Measurements from ENCODE around the gene ALDH7A1.
"Not testable (repeated sequence)": the region's sequence is repeated elsewhere in the genome, so short reads cannot be mapped to it uniquely, and the experiment has no call there.

Gene ALDH7A1

GRCh38 chr5:126617603-126618002, 22.6 kb upstream of the ALDH7A1 start:
- H3K27me3 ChIP-seq (ENCODE audit: control insufficient read depth in 1 of 2, insufficient read depth in 2 of 2, low read length in 2 of 2); H3K27ac ChIP-seq (ENCODE audit: low read depth, low read length); H3K9ac ChIP-seq (ENCODE audit: low read depth in 1 of 2, low read length in 2 of 2); H3K4me1 ChIP-seq (ENCODE audit: control insufficient read depth in 1 of 2, insufficient read depth in 2 of 2, low read length in 2 of 2); H3K4me3 ChIP-seq (ENCODE audit: low read depth in 1 of 2, low read length in 2 of 2); H3K9me3 ChIP-seq (ENCODE audit: control insufficient read depth in 1 of 2, low read length in 2 of 2): not testable (repeated sequence)
- H3K36me3 ChIP-seq (ENCODE audit: control insufficient read depth in 1 of 2, insufficient read depth in 2 of 2, low read length in 2 of 2): peaks cover 8 to 46% of the 10 kb centered on the region in 2 donors

DNA sequence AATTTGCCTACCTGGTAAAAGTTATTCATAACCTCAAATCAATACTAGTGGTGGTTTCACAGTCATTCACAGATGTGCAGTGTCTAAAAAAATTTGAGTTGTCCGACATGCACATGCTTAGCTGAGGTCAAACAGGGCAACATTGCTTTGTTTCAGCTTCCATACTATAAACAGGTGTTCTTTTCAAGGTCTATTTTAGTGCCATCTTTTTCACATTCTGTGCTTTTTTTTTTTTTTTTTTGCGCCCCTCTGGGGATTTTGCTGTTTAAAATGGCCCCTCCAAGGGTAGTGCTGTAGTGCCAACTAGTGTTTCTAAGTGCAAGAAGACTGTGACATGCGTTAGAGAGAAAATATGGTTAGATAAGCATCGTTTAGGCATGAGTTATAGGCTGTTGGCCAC, 20.3 kb upstream of the ALDH7A1 start:
- peaks cover 9 to 50% of the 10 kb centered on the region in 2 donors for H3K36me3 ChIP-seq (ENCODE audit: control insufficient read depth in 1 of 2, insufficient read depth in 2 of 2, low read length in 2 of 2)
- no peak overlapping the region for H3K4me3 ChIP-seq (ENCODE audit: low read depth in 1 of 2, low read length in 2 of 2)
- H3K9me3 ChIP-seq (ENCODE audit: control insufficient read depth in 1 of 2, low read length in 2 of 2): no peaks in the 10 kb centered on the region
- H3K9ac ChIP-seq (ENCODE audit: low read depth in 1 of 2, low read length in 2 of 2): no peak overlapping the region
- no peaks in the 10 kb centered on the region for H3K4me1 ChIP-seq (ENCODE audit: control insufficient read depth in 1 of 2, insufficient read depth in 2 of 2, low read length in 2 of 2)
- H3K27me3 ChIP-seq (ENCODE audit: control insufficient read depth in 1 of 2, insufficient read depth in 2 of 2, low read length in 2 of 2): no peaks in the 10 kb centered on the region
- no peak overlapping the region for H3K27ac ChIP-seq (ENCODE audit: low read depth, low read length)

DNA sequence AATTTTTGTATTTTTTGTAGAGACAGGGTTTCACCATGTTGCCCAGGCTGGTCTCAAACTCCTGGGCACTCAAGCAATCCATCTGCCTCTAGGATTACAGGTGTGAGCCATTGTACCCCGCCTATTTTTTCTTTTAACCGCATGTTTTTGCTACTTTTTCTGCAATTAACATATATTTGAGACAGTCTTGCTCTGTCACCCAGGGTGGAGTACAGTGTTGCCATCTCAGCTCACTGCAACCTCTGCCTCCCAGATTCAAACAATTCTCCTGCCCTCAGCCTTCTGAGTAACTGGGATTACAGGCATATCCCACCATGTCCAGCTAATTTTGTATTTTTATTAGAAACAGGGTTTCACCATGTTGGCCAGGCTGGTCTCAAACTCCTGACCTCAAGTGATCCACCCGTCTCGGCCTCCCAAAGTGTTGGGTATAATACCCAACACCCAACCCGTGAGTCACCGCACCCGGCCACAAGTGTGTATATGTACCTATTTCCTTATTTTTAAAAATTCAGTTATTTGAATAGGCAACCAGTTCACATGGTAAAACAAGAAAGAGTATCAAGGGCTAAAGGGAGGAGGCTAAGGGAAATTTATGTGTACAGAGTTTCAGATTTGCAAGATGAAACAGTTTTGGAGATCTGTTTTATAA, 19.0 kb upstream of the ALDH7A1 start:
- Histone ChIP-seq H3K27me3 (ENCODE audit: control insufficient read depth in 1 of 2, insufficient read depth in 2 of 2, low read length in 2 of 2) (no peaks in the 10 kb centered on the region), H3K36me3 (ENCODE audit: control insufficient read depth in 1 of 2, insufficient read depth in 2 of 2, low read length in 2 of 2) (peaks cover 4 to 58% of the 10 kb centered on the region in 2 donors), H3K4me3 (ENCODE audit: low read depth in 1 of 2, low read length in 2 of 2) (no peak overlapping the region), H3K4me1 (ENCODE audit: control insufficient read depth in 1 of 2, insufficient read depth in 2 of 2, low read length in 2 of 2) (no peaks in the 10 kb centered on the region), H3K27ac (ENCODE audit: low read depth, low read length) (no peak overlapping the region), H3K9ac (ENCODE audit: low read depth in 1 of 2, low read length in 2 of 2) (no peak overlapping the region), H3K9me3 (ENCODE audit: control insufficient read depth in 1 of 2, low read length in 2 of 2) (no peaks in the 10 kb centered on the region)

DNA sequence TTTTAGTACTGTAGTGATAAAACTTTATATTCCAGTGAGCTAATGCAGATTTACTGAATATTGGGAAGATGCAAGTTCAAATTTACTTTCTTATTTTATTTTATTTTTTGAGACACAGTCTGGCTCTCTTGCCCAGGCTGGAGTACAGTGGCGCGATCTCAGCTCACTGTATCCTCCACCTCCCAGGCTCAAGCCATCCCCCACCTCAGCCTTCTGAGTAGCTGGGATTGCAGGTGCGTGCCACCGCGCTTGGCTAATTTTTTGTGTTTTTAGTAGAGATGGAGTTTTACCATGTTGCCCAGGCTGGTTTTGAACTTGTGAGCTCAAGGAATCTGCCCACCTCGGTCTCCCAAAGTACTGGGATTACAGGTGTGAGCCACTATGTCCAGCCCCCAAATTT, 15.6 kb upstream of the ALDH7A1 start:
- Histone ChIP-seq H3K27me3 (ENCODE audit: control insufficient read depth in 1 of 2, insufficient read depth in 2 of 2, low read length in 2 of 2) (no peaks in the 10 kb centered on the region), H3K9ac (ENCODE audit: low read depth in 1 of 2, low read length in 2 of 2) (no peak overlapping the region), H3K4me3 (ENCODE audit: low read depth in 1 of 2, low read length in 2 of 2) (no peak overlapping the region), H3K27ac (ENCODE audit: low read depth, low read length) (no peak overlapping the region), H3K36me3 (ENCODE audit: control insufficient read depth in 1 of 2, insufficient read depth in 2 of 2, low read length in 2 of 2) (peaks cover 4 to 57% of the 10 kb centered on the region in 2 donors), H3K4me1 (ENCODE audit: control insufficient read depth in 1 of 2, insufficient read depth in 2 of 2, low read length in 2 of 2) (peaks cover 0 to 3% of the 10 kb centered on the region in 2 donors), H3K9me3 (ENCODE audit: control insufficient read depth in 1 of 2, low read length in 2 of 2) (no peaks in the 10 kb centered on the region)

GRCh38 chr5:126610160-126610559, 15.1 kb upstream of the ALDH7A1 start:
- H3K27ac ChIP-seq (ENCODE audit: low read depth, low read length): no peak overlapping the region
- H3K27me3 ChIP-seq (ENCODE audit: control insufficient read depth in 1 of 2, insufficient read depth in 2 of 2, low read length in 2 of 2): no peaks in the 10 kb centered on the region
- peaks cover 4 to 59% of the 10 kb centered on the region in 2 donors for H3K36me3 ChIP-seq (ENCODE audit: control insufficient read depth in 1 of 2, insufficient read depth in 2 of 2, low read length in 2 of 2)
- no peak overlapping the region for H3K4me3 ChIP-seq (ENCODE audit: low read depth in 1 of 2, low read length in 2 of 2)
- no peak overlapping the region for H3K9ac ChIP-seq (ENCODE audit: low read depth in 1 of 2, low read length in 2 of 2)
- peaks cover 0 to 7% of the 10 kb centered on the region in 2 donors for H3K4me1 ChIP-seq (ENCODE audit: control insufficient read depth in 1 of 2, insufficient read depth in 2 of 2, low read length in 2 of 2)
- H3K9me3 ChIP-seq (ENCODE audit: control insufficient read depth in 1 of 2, low read length in 2 of 2): no peaks in the 10 kb centered on the region

GRCh38 chr5:126605525-126605924, 10.5 kb upstream of the ALDH7A1 start:
- Histone ChIP-seq H3K4me1 (ENCODE audit: control insufficient read depth in 1 of 2, insufficient read depth in 2 of 2, low read length in 2 of 2) (peaks cover 9 to 20% of the 10 kb centered on the region in 2 donors), H3K4me3 (ENCODE audit: low read depth in 1 of 2, low read length in 2 of 2) (no peak overlapping the region), H3K27ac (ENCODE audit: low read depth, low read length) (no peak overlapping the region), H3K27me3 (ENCODE audit: control insufficient read depth in 1 of 2, insufficient read depth in 2 of 2, low read length in 2 of 2) (no peaks in the 10 kb centered on the region), H3K9ac (ENCODE audit: low read depth in 1 of 2, low read length in 2 of 2) (no peak overlapping the region), H3K9me3 (ENCODE audit: control insufficient read depth in 1 of 2, low read length in 2 of 2) (no peaks in the 10 kb centered on the region), H3K36me3 (ENCODE audit: control insufficient read depth in 1 of 2, insufficient read depth in 2 of 2, low read length in 2 of 2) (peaks cover 0 to 50% of the 10 kb centered on the region in 2 donors)

- Histone ChIP-seq H3K9ac (ENCODE audit: low read depth in 1 of 2, low read length in 2 of 2) (no peak overlapping the region), H3K27me3 (ENCODE audit: control insufficient read depth in 1 of 2, insufficient read depth in 2 of 2, low read length in 2 of 2) (no peaks in the 10 kb centered on the region), H3K9me3 (ENCODE audit: control insufficient read depth in 1 of 2, low read length in 2 of 2) (no peaks in the 10 kb centered on the region), H3K36me3 (ENCODE audit: control insufficient read depth in 1 of 2, insufficient read depth in 2 of 2, low read length in 2 of 2) (peaks cover 0 to 32% of the 10 kb centered on the region in 2 donors), H3K4me3 (ENCODE audit: low read depth in 1 of 2, low read length in 2 of 2) (no peak overlapping the region), H3K27ac (ENCODE audit: low read depth, low read length) (no peak overlapping the region), H3K4me1 (ENCODE audit: control insufficient read depth in 1 of 2, insufficient read depth in 2 of 2, low read length in 2 of 2) (peaks cover 12 to 20% of the 10 kb centered on the region in 2 donors)
These were observed 8.5 kb upstream of the ALDH7A1 start for GRCh38 chr5:126603402-126603991.

DNA sequence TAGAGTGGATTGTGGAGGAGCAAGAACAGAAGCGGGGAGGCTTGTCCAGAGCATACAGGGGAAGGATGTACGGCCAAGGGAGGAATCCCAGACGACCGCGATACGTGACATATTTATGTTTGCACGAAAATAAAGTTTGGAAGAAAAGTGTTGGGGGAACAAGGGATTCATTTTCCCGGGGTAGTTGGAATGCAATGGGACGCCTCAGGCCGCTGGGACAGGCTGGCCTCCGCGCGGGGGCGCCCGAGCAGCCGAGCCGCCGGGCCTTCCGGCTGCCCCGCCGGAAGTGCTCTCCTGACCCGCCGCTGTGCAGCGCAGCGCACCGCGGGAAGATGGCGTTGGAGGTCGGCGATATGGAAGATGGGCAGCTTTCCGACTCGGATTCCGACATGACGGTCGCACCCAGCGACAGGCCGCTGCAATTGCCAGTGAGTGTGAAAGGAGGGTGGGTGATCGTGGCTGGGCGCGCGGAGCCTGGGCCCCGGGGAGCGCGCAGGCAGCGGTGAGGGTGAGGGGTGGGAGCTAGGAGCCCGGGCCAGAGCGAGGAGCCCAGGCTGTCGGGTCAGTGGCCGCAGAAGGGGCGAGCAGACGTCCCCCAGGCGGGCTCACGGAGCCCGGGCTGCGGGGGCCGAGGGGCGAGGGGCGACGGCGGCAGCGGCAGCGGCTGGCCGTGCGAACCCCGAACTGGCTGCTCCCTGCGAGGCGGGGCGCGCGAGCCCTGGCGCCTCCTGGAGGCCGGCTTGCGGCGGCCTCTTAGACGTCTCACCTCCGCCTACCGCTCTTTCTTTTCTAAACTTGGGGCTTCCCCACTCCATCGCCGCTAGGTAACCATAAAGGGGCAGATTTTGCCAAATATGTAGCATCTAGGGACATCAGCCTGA, 5.9 kb upstream of the ALDH7A1 start, which contains the start of gene PHAX:
Gene PHAX, plus strand, starts transcription at position 317 of the 881 bp plus-strand sequence. Its CDS starts 16 bp downstream, at position 333.
- Histone ChIP-seq H3K36me3 (ENCODE audit: control insufficient read depth in 1 of 2, insufficient read depth in 2 of 2, low read length in 2 of 2) (peaks cover 0 to 21% of the 10 kb centered on the region in 2 donors), H3K9me3 (ENCODE audit: control insufficient read depth in 1 of 2, low read length in 2 of 2) (no peaks in the 10 kb centered on the region), H3K27ac (ENCODE audit: low read depth, low read length) (peak within 1 kb of the TSS; percentile 77), H3K4me1 (ENCODE audit: control insufficient read depth in 1 of 2, insufficient read depth in 2 of 2, low read length in 2 of 2) (peaks cover 12 to 20% of the 10 kb centered on the region in 2 donors), H3K4me3 (ENCODE audit: low read depth in 1 of 2, low read length in 2 of 2) (peak within 1 kb of the TSS; percentile 78 to 97), H3K27me3 (ENCODE audit: control insufficient read depth in 1 of 2, insufficient read depth in 2 of 2, low read length in 2 of 2) (no peaks in the 10 kb centered on the region), H3K9ac (ENCODE audit: low read depth in 1 of 2, low read length in 2 of 2) (peak within 1 kb of the TSS; percentile 53 to 89)

- H3K4me3 ChIP-seq (ENCODE audit: low read depth in 1 of 2, low read length in 2 of 2): peak overlapping the region; percentile 78 to 97
- H3K4me1 ChIP-seq (ENCODE audit: control insufficient read depth in 1 of 2, insufficient read depth in 2 of 2, low read length in 2 of 2): peaks cover 12% of the 10 kb centered on the region in 2 donors
- H3K9ac ChIP-seq (ENCODE audit: low read depth in 1 of 2, low read length in 2 of 2); H3K9me3 ChIP-seq (ENCODE audit: control insufficient read depth in 1 of 2, low read length in 2 of 2); H3K27ac ChIP-seq (ENCODE audit: low read depth, low read length); H3K27me3 ChIP-seq (ENCODE audit: control insufficient read depth in 1 of 2, insufficient read depth in 2 of 2, low read length in 2 of 2): not testable (repeated sequence)
- H3K36me3 ChIP-seq (ENCODE audit: control insufficient read depth in 1 of 2, insufficient read depth in 2 of 2, low read length in 2 of 2): peaks cover 0 to 15% of the 10 kb centered on the region in 2 donors
These were observed 5.1 kb upstream of the ALDH7A1 start for GRCh38 chr5:126599971-126600630.

Measured in duodenal mucosa (tissue), 2 donors.